IPS-18c (cell line): Measurements from ENCODE around the gene HHIP.

Experiments used
- H3K4me3 ChIP-seq: 2 replicates; pipeline ENCODE4 v1.7.0; 2013; ENCODE audit warnings: low read depth, mild to moderate bottlenecking, low read length, moderate library complexity; ENCODE audit not compliant: insufficient read depth
- H3K9me3 ChIP-seq: one replicate; pipeline ENCODE4 v1.6.1; 2013; ENCODE audit warnings: mild to moderate bottlenecking, low read length, moderate library complexity; ENCODE audit not compliant: control insufficient read depth, insufficient read depth

HHIP gene

DNA sequence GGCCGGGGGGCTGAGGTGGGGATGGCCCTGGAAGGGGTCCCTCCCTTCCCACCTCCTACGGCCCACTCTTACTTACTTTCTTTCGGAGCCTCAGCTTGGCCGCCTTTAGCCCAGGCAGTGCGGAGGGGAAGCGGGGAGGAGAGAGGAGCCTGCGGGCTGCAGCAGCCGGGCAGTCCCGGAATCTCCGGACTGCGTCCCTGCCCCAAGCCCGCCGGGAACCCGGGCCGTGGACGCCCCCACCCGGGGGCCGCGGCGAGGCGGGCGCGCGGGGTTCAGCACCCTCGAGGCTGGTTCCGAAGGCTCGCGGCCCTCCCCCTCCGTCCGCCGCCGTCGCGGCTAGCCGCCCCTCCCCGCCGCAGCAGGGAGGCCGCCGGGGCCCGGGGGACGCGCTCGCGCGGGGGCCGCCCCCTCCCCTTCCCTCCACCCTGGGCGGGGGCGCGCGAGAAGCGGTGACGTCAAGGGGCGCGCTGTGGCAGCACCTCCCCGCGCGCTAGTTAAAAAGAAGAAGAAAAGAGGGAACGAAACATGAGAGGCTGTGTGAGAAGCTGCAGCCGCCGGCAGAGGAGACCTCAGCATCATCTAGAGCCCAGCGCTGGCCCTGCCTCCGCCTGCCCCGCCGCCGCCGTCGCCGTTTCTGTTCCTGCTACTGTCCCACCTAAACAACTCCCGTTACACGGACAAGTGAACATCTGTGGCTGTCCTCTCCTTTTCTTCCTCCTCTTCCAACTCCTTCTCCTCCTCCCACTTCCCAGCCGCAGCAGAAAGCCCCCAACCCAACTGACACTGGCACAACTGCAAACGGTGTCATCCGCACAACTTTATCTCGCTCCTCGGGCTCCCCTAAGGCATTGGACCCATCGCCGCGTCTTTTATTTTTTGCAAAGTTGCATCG, at the start of gene HHIP:
Gene HHIP (plus strand): TSS at position 526 of the 892 bp plus-strand sequence. CDS start 520 bp downstream, outside the sequence.
- H3K4me3 ChIP-seq, result peak within 1 kb of the TSS; percentile 50

GRCh38 chr4:144597171-144597570, 48.8 kb upstream of the HHIP start:
- Histone ChIP-seq H3K9me3 (no peaks in the 10 kb centered on the region), H3K4me3 (no peak overlapping the region)

More for the DNA sequence above, at the start of gene HHIP:
- H3K9me3 ChIP-seq, result no peaks in the 10 kb centered on the region

DNA sequence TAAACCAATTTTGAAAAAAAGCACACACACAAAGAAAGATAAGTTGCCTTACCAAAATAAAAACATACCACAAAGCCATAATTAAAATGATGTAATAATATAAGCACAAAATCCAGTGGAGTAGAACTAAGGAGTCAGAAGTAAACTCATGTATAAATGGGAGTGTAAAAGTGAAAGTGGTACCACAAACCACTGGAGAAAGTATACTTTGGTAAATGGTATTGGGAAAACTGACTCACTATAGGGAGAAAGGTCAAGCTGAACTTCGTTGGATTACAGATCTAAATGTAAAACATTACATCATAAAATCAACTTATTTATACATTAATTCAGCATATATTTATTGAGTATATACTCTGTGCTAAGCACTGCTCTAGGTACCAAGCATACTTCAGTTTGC, 46.3 kb upstream of the HHIP start:
- no peak overlapping the region for H3K4me3 ChIP-seq

GRCh38 chr4:144611850-144612249, 34.1 kb upstream of the HHIP start:
- Histone ChIP-seq H3K4me3 (no peak overlapping the region), H3K9me3 (no peaks in the 10 kb centered on the region)

More for the DNA sequence above, 46.3 kb upstream of the HHIP start:
- H3K9me3 ChIP-seq, result no peaks in the 10 kb centered on the region

- no peak overlapping the region for H3K4me3 ChIP-seq
- no peaks in the 10 kb centered on the region for H3K9me3 ChIP-seq
Measured at GRCh38 chr4:144614850-144615585, 30.9 kb upstream of the HHIP start.

- H3K4me3 ChIP-seq, result no peak overlapping the region
Measured at GRCh38 chr4:144621681-144622080, 24.3 kb upstream of the HHIP start.

DNA sequence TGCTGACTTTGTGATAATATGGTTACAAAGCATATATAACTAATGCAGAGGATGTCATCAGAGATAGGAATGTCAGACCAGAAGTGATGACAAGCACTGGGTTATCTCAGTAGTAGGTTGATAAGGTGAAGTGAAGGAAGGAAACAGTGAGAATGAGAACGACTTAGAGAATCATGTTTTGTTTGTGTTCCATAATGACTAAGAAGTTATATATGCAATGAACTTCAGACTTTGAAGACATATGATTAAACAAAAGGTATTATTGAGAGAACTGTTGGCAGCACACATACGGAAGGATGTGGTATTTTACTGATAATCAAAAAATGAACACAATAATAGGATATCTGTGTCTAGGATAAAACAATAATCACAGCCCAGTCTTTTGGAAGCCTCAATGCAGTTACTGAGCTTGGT, 18.3 kb upstream of the HHIP start:
- no peaks in the 10 kb centered on the region for H3K9me3 ChIP-seq
- no peak overlapping the region for H3K4me3 ChIP-seq

More at GRCh38 chr4:144621681-144622080, 24.3 kb upstream of the HHIP start:
- H3K9me3 ChIP-seq, result no peaks in the 10 kb centered on the region

DNA sequence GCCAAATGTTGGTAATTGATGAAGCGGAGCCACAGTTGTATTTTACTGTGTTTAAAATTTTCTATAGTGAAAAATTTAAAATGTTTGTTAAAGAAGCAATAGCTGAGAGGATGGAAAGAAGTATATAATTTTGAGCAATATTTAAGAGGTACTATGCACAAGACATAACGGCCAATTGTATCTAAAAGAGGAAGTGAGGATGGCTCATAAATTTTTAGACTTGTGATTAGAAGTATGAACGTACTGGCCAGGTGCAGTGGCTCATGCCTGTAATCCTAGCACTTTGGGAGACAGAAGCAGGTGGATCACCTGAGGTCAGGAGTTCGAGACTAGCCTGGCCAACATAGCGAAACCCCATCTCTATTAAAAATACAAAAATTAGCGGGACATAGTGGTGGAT, 12.7 kb upstream of the HHIP start:
- no peaks in the 10 kb centered on the region for H3K9me3 ChIP-seq
- H3K4me3 ChIP-seq, result no peak overlapping the region

DNA sequence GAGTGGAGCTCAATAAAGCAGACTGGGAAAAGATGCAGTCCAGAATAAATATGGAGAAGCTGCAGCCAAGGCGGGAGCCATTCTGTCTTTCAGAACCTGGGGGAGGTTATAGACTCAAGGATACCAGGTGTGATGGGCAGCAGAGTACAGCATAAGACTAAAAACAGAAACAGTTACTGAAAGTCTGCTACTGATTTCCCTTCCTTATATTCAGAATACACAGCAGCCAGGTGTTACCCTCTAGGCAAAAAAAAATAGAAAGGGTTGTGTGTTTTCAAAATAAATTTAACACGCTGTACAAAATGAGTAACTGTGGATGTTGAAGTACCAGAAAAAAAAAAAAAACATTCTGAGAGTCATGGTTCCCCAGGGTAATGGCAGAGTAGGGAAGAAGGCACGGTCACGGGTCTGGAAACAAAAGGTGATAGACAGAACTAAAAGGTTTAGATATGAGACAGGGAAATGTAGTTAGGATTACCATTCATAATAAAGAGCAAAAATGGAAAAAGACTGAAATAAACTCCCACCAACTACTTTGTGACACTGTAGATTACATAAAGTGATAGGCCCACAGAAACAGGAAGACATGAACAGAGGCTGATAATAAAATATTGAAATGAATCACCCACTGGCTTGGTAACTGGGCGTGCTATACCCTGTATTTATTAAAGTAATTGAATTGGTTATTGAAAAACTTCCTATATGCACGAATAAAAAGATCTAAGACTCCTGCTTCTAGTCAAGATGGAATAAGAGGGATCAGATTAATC, 10.8 kb upstream of the HHIP start:
- Histone ChIP-seq H3K4me3 (no peak overlapping the region), H3K9me3 (no peaks in the 10 kb centered on the region)

- no peak overlapping the region for H3K4me3 ChIP-seq
- no peaks in the 10 kb centered on the region for H3K9me3 ChIP-seq
Measured at GRCh38 chr4:144644368-144645101, 1.4 kb upstream of the HHIP start.

DNA sequence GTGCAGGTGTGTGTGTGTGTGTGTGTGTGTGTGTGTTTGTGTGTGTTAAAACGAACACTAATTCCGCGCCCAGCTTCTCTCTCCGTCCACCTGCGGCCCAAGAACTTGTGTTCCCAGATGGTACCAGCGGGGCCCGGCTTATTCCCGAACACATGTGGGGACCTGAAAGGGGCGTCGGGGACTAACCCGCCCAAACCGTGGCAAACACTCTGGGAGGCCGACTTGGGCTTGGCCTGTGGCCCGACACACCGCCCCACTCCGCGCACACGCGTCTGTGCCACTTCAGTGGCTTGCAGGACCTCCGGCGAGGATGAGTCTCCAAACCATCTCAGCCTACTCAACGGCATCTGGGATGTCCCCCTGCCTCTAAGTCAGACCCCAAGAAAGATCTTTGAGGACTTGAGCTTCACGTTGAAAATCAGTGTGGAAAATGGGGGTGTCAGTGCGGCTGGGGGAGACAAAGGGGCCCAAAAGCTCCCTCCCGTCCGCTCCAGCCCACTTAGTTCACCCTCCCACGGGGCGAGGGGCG, 790 bp upstream of the HHIP start:
- peak overlapping the region; percentile 50 for H3K4me3 ChIP-seq
- no peaks in the 10 kb centered on the region for H3K9me3 ChIP-seq

DNA sequence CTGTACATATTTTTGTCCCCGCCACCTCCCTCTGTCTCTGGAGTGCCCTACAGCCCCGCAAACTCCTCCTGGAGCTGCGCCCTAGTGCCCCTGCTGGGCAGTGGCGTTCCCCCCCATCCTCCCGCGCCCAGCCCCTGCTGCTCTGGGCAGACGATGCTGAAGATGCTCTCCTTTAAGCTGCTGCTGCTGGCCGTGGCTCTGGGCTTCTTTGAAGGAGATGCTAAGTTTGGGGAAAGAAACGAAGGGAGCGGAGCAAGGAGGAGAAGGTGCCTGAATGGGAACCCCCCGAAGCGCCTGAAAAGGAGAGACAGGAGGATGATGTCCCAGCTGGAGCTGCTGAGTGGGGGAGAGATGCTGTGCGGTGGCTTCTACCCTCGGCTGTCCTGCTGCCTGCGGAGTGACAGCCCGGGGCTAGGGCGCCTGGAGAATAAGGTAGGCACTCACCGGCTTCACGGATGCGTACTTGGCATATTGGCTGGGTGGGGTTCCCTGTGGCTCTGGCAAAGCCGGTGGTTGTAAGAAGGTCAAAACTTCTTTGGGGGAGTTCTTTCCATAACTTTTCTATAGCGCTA, 653 bp downstream of the HHIP start:
- H3K9me3 ChIP-seq, result no peaks in the 10 kb centered on the region
- H3K4me3 ChIP-seq, result peak overlapping the region; percentile 50

DNA sequence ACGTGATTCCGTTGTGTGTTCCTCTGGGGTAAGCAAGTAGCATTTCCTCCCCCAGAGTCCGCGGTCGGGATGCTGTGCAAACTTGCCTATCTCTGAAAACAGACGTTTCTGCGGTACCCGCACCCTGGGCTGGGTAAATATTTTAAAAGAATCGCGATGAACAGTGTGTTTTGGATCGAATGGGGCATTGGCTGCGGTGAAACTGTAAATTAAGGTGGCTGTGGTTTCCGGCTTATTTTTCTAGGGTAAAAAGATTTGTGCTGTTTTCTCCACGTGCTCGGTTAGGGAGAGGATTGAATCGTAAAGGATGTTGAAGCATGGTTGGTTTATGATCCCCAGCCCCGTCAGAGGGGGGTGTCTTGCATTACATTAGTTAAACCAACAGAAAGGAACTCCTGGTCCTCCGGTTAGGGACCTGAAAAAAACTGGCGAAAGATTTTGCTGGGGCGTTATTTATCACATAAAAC, 1.2 kb downstream of the HHIP start:
- Histone ChIP-seq H3K4me3 (peak overlapping the region; percentile 50), H3K9me3 (no peaks in the 10 kb centered on the region)

DNA sequence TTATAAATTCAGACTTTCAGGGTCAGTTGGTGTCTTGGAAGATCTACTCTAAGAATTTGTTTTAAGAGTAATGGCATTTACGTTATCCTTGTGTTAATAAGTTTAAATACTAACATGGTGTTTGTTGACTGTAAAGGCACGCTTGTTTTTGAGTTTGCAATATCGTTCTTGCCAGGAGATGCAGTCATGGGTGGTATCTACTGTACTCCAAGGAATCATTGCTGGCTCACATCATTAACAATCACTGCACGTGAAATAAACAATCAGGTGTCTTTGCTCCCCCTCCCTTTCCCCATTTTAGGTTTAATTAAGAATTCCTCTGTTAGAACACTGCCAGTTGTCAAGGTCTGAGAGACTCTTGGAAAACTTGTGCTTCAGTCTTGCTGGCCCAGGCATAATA, 1.6 kb downstream of the HHIP start:
- Histone ChIP-seq H3K4me3 (peak overlapping the region; percentile 29; the same call in 1 of the 2 replicates), H3K9me3 (no peaks in the 10 kb centered on the region)

DNA sequence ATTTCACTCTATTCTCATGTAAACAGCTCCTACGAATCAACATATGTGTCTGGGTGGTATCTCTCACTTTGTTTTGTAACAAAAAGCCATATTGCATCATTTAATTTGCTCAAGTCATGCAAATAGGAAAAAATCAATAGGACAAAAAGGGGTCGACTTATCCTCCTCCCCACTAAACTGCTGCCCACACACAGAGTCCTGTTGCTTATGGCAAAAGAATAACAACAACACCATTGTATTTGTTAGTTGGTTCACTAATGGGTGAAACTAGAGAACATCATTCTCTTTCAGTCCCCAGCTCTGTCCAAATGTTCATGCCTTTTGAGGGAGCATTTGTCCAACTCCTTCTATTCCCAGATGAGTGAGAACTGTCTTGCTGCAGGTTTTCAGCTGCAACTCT, 2.1 kb downstream of the HHIP start:
- no peaks in the 10 kb centered on the region for H3K9me3 ChIP-seq
- H3K4me3 ChIP-seq, result no peak overlapping the region

GRCh38 chr4:144649646-144650045, 3.7 kb downstream of the HHIP start:
- Histone ChIP-seq H3K9me3 (no peaks in the 10 kb centered on the region), H3K4me3 (no peak overlapping the region)
